HG02885 (cell line): ENCODE results near the gene SMIM10L1.

Experiments
- ATAC-seq: cut with Tn5 transposase; IDR thresholded peaks from one replicate; pipeline ENCODE4 v1.9.1; 2021; ENCODE audit warnings: mild to moderate bottlenecking; ENCODE audit not compliant: unreplicated experiment, poor library complexity

Gene SMIM10L1

DNA sequence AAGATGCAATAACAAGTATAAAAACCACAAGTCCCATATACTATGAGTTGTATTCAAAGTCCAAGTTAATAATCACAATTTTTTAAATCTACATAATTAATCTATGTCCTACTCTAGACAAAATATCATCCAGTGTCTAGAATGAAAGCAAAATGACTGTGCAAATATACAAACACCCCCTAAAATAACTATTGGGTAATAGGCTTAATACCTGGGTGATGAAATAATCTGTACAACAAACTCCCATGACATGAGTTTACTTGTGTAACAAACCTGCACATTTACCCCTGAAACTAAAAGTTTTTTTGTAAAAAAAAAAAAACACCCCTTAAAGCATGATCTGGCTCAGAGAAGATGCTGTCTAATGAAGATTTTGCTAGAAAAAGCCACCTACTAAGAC lies 11.5 kb downstream of the SMIM10L1 start:
- no peak for ATAC-seq

DNA sequence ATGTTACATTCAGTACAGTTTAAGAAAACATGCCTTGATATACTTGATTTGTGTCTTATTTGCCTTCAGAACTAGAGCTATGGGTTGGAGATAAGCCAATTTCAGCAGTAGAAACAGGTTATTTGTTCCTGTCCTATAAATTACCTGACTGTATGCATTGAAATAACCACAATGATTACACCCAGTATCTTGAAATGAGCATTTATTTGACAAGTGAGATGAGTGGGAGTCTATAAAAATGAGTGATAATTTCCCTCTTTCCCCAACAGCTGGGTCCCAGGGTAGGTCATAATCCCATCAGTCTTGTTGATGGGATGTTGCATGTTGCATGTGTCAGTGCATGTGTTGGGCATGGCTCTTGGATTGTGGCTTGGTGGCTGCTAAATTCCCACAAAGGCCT lies 12.0 kb downstream of the SMIM10L1 start:
- no peak for ATAC-seq

- ATAC-seq, result no peak
Observed at GRCh38 chr12:11186837-11187236, 15.8 kb downstream of the SMIM10L1 start, which contains the start of gene TAS2R42. Gene TAS2R42 (minus strand): TSS chr12:11186937. CDS start chr12:11186937, 0 bp downstream.

DNA sequence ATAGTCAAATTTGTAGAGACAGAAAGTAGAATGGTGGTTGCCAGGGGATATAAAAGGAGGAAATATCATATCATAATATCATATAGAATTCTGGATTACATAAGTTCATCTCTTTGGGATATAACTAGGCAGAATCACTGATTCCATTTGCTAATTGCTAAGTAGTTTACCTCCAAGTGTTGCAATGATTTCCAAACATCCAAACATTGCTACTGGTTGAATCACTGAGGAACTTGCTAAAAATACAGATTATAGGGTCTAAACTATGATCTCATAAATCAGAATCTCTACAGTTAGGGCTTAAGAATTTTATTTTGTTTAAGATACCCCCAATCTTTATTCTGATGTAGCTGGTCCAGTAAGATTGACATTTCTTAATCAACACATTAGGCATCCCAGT lies 31.8 kb downstream of the SMIM10L1 start:
- ATAC-seq, result no peak

DNA sequence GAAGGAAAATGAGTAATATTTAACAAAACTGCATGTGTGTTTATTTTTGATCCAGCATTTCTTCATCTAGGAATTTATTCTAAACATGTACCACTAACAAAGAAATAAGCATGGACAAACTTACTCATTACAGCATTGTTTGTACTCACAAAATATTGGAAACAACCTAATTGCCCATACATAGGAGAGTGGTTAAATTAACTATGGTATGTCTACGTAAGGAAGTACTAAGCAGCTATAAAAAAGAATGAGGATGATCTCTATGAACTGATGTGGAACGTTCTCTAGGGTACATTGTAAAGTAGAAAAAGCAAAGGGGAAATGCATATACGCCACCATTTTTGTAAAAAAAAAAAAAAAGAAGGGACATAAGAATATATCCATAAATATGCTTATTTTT lies 33.2 kb downstream of the SMIM10L1 start:
- ATAC-seq, result no peak

DNA sequence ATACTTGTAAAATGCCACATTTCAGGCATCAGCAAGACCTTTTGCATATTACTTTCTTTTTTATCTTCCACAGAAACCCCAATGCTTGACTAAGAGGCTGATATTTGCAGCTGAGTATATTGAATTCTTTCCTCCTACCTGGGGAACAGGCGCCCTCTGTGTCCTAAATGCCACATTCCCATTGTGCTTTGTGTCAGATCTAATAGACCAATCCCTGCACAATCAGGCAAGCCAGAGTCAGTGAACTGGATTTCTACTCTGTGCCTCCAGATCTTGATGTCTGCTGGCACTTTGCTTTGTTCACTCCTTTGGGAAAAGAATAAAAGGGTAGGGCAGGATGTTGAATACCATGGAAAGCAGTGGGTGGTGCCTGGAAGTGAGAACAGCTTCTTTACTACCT lies 38.1 kb downstream of the SMIM10L1 start:
- ATAC-seq, result no peak
